SK-N-SH treated with all-trans-retinoic acid at 6 μM for 48 hours (cell line): ENCODE measurements around the gene CFAP210.
"Not testable (repeated sequence)": the region's sequence is repeated elsewhere in the genome, so short reads cannot be mapped to it uniquely, and the experiment has no call there.

Experiments
- ATAC-seq: fragments of 200-7000 bp; cut with Tn5 transposase; 3 replicates; pipeline ENCODE4 v1.9.1; 2020; ENCODE audit warnings: mild to moderate bottlenecking, moderate library complexity
- ARNTL ChIP-seq: fragments of 450-650 bp; formaldehyde crosslinking; IDR thresholded peaks from 2 replicates; pipeline ENCODE4 v1.5.0; 2020; ENCODE audit warnings: low read depth, mild to moderate bottlenecking, moderate library complexity, borderline replicate concordance
- CSDC2 ChIP-seq: fragments of 250-450 bp; sonication (Bioruptor Pico); IDR thresholded peaks from 2 replicates; pipeline ENCODE4 v1.5.0; 2020; ENCODE audit warnings: mild to moderate bottlenecking, moderate library complexity
- CSRNP3 ChIP-seq: fragments of 250-450 bp; sonication (Bioruptor Pico); IDR thresholded peaks from 2 replicates; pipeline ENCODE4 v1.5.1; 2021; ENCODE audit warnings: mild to moderate bottlenecking, moderate library complexity
- ISL1 ChIP-seq: fragments of 250-450 bp; sonication (Bioruptor Pico); IDR thresholded peaks from 2 replicates; pipeline ENCODE4 v2.1.2; 2022; ENCODE audit warnings: mild to moderate bottlenecking, moderate library complexity
- OSR1 ChIP-seq: fragments of 250-450 bp; sonication (Bioruptor Pico); IDR thresholded peaks from 2 replicates; pipeline ENCODE4 v1.8.0; 2022; ENCODE audit warnings: moderate library complexity, mild to moderate bottlenecking, inconsistent platforms
- PATZ1 ChIP-seq: fragments of 250-450 bp; sonication (Bioruptor Pico); IDR thresholded peaks from 2 replicates; pipeline ENCODE4 v1.8.0; 2020; ENCODE audit warnings: mild to moderate bottlenecking, moderate library complexity, borderline replicate concordance
- PPARA ChIP-seq: fragments of 250-450 bp; sonication (Bioruptor Pico); IDR thresholded peaks from 2 replicates; pipeline ENCODE4 v1.5.0; 2020; ENCODE audit warnings: mild to moderate bottlenecking, borderline replicate concordance
- RARB ChIP-seq: fragments of 250-450 bp; sonication (Bioruptor Pico); IDR thresholded peaks from 2 replicates; pipeline ENCODE4 v1.8.0; 2021; ENCODE audit warnings: mild to moderate bottlenecking, moderate library complexity
- SNAI2 ChIP-seq: fragments of 250-450 bp; sonication (Bioruptor Pico); IDR thresholded peaks from 2 replicates; pipeline ENCODE4 v1.5.0; 2020; ENCODE audit warnings: mild to moderate bottlenecking, moderate library complexity
- TCF4 ChIP-seq: fragments of 250-450 bp; sonication (Bioruptor Pico); IDR thresholded peaks from 2 replicates; pipeline ENCODE4 v1.8.0; 2021; ENCODE audit warnings: mild to moderate bottlenecking, moderate library complexity, borderline replicate concordance
- TOX ChIP-seq: fragments of 250-450 bp; sonication (Bioruptor Pico); IDR thresholded peaks from 2 replicates; pipeline ENCODE4 v1.8.0; 2021; ENCODE audit warnings: mild to moderate bottlenecking, moderate library complexity, borderline replicate concordance
- ZC3H10 ChIP-seq: fragments of 250-450 bp; sonication (Bioruptor Pico); IDR thresholded peaks from 2 replicates; pipeline ENCODE4 v1.5.1; 2021; ENCODE audit warnings: mild to moderate bottlenecking, moderate library complexity
- ZFP3 ChIP-seq: fragments of 250-450 bp; sonication (Bioruptor Pico); IDR thresholded peaks from 2 replicates; pipeline ENCODE4 v1.5.0; 2020; ENCODE audit warnings: mild to moderate bottlenecking, moderate library complexity
- ZFP30 ChIP-seq: fragments of 450-650 bp; formaldehyde crosslinking; IDR thresholded peaks from 2 replicates; pipeline ENCODE4 v1.5.0; 2022; ENCODE audit warnings: mild to moderate bottlenecking, moderate library complexity
- ZNF70 ChIP-seq: fragments of 450-650 bp; formaldehyde crosslinking; IDR thresholded peaks from 2 replicates; pipeline ENCODE4 v1.5.0; 2020; ENCODE audit warnings: mild to moderate bottlenecking, moderate library complexity
- ZNF8 ChIP-seq: fragments of 450-650 bp; formaldehyde crosslinking; IDR thresholded peaks from 2 replicates; pipeline ENCODE4 v1.5.0; 2020; ENCODE audit warnings: mild to moderate bottlenecking, moderate library complexity

The CFAP210 gene

GRCh38 chr2:169599568-169599967, 94.6 kb downstream of the CFAP210 start:
- ATAC-seq = no peak
- TF ChIP-seq CSRNP3 (no peak), ZFP3 (CRISPR knock-in tag) (no peak)

GRCh38 chr2:169598982-169599381, 95.2 kb downstream of the CFAP210 start:
- no peak for ATAC-seq
- TF ChIP-seq ZFP3 (CRISPR knock-in tag) (no peak), ZNF70 (no peak), ZNF8 (CRISPR knock-in tag) (no peak), OSR1 (CRISPR knock-in tag) (no peak), TOX (CRISPR knock-in tag) (no peak), RARB (no peak), TCF4 (CRISPR knock-in tag) (no peak), ZC3H10 (CRISPR knock-in tag) (no peak), ISL1 (CRISPR knock-in tag) (no peak), SNAI2 (CRISPR knock-in tag) (no peak), ARNTL (CRISPR knock-in tag) (no peak), ZFP30 (CRISPR knock-in tag) (no peak), PPARA (CRISPR knock-in tag) (no peak), CSDC2 (CRISPR knock-in tag) (no peak), PATZ1 (CRISPR knock-in tag) (no peak)

GRCh38 chr2:169596546-169596945, 97.7 kb downstream of the CFAP210 start:
- ATAC-seq = not testable (repeated sequence)
